ENCODE results near the gene ST8SIA1. TPM values are rescaled to one million over a fixed set of nuclear protein-coding genes. Genes with fewer than 3 reads are reported as not detected.

ST8SIA1 gene
- polyA plus RNA-seq, 4 donors = 5.6 to 6.6 (median 5.9) TPM

DNA sequence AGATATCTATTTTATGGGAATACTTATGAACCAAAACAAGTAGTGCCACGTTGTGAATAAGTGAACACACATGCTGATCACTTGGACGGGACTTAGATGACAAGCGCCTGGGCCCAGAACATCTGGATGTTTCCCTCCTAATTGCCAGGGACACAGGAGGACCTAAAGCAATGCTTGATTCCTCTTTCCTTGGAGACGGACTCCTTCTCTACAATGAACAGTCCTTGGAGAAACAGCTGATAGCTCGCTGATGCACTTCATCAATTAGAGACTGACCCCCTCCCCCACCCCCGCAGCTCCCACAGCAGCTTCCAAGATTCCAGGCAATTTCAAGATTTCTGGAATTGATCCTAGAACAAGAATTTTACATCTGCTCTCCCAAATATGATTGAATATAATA, 86.4 kb downstream of the ST8SIA1 start:
- no peak for DNase-seq (ENCODE audit: low read depth in 4 of 4, low spot score in 2 of 4)

DNA sequence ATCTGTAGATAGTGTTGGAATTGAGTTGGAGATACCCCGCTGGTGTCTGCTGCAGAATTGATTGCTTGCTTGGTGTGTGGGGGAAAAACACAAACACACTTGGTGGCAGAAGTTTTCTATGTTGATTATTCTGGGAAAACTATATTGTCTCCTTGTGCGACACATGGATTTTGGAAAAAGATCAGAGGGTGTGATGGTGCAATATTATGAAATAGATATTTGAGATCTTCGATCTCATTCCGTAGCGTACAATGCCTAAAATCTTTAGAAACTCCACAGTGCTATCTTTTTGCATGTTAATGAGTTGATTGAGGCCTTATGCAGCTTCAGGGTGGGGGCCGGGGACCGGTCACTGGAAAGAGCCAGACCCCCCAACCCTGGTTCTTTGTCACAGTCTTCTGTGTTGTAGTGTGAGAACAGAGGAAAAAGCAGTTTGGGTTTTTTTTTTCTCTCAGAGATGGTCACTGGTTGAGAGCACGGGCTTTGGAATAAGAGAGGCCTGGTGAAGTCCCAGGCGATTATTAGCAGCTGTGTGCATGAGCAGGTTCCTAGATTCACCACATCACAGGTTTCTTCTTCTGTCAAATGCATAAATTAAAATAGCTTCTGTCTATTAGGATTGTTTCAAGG, 88.2 kb downstream of the ST8SIA1 start:
- DNase-seq (ENCODE audit: low read depth in 4 of 4, low spot score in 2 of 4) = no peak

DNA sequence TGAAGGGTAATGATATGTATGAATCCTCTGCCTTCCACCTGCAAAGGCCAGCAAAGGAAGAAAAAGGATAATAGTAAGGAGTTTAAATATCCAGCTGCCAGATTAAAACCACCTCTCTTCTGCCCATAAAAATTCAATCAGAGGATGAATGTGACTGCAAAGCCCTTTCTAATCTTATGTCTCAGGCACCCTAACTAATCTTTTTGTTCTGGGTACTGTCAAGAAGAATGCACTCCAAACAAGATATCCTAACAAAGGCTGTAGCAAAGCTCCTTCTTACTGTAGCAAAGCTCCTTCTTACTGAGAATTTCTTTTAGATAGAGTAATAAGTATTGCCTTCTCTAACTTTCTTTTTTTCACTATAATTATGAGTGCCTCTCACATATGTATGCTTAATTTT, 91.8 kb downstream of the ST8SIA1 start:
- DNase-seq (ENCODE audit: low read depth in 4 of 4, low spot score in 2 of 4) = no peak

DNA sequence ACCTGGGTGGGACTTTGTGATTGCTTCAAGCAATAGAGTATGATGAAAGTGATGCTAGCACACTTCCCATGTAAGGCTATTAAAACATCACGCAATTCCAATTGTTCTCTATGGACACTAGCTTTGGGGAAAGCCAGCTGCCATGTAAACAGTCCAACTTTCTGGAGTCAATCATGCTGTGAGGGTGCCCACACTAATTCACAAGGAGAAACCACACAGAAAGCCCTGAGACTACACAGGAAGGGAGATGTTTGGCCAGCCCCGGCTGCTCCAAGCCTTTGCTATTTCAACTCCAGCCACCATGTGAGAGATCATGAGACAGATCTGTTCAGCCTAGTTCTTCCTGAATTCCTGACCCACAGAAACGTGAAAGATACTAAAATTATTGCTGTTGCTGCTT, 96.3 kb downstream of the ST8SIA1 start:
- no peak for DNase-seq (ENCODE audit: low read depth in 4 of 4, low spot score in 2 of 4)

DNA sequence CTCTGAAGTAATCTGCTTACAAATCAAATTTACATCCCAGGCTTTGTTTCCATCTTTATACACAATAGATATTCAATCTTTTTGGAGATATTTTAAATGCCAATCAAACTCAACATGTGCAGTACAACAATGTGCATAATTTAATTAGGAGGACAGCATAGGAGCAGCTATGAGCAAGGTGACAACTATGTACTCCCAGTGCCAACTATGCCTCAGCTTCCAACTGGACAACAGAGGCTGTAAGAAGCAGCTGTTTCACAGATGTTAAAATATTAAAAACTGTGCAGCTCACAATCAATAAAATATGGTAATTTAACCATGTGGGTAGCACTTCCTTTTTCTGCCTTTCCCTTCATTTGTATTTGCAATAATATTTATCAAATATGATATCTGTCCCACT, 99.9 kb downstream of the ST8SIA1 start:
- DNase-seq (ENCODE audit: low read depth in 4 of 4, low spot score in 2 of 4) = no peak

DNA sequence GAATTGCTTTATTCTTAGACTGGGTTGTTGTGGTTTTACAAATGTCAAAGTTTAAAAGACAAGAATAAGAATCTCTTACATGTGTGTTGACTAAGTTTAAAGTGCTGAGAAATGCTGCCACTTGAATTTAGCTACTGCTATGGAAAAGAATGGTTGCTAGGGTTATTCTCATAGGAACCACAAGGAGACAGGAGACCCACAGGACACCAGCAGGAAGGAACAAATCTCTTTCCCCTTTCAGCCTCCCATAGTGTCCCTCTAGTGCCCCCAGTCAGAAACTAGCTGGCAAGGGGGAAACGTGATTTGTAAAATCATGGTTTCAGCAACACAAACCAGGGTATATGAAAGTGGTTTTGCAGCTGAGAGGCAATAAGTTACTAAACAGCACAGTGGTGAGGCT, 102.7 kb downstream of the ST8SIA1 start:
- DNase-seq (ENCODE audit: low read depth in 4 of 4, low spot score in 2 of 4) = no peak

DNA sequence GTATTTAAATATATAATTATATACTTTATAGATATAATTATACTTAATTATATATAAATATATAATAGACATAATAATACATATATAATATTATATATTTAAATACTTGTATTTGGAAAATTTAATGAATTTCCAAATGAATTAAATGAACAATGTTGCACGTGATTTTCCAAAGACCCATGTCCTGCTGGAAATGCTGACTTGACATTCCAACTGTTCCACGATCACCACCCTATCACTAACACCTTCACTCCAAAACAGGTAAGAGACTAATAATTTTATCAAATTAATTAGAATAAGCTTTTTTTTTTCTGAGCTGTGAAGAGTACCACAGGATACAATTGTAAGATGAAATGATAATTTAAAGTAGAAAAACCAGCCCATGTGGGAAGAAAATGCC, 103.4 kb downstream of the ST8SIA1 start:
- no peak for DNase-seq (ENCODE audit: low read depth in 4 of 4, low spot score in 2 of 4)

DNA sequence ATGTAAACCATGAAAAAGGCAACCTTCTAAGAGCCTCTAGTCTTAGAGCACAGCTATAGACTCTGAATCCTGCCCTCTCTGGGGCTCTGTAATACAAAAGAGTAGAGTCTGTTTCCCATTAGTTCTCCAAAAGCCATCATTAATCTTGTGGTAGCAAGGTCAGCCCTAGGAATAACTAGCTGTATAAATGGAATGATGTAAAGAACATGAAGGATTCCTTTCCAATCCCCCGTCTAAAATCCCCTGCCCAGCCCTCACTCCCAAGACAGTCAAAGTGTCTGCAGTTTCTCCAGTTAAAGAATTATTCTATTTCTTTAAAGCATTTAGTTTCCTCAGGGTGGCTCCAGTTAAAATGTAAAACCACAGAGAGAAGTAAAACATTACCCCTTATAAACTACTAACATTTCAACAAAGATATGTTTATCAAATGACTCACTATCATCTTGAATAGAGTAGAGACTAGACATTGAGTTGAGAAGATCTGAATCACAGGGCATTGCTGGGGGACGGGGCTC, 104.2 kb downstream of the ST8SIA1 start:
- no peak for DNase-seq (ENCODE audit: low read depth in 4 of 4, low spot score in 2 of 4)

DNA sequence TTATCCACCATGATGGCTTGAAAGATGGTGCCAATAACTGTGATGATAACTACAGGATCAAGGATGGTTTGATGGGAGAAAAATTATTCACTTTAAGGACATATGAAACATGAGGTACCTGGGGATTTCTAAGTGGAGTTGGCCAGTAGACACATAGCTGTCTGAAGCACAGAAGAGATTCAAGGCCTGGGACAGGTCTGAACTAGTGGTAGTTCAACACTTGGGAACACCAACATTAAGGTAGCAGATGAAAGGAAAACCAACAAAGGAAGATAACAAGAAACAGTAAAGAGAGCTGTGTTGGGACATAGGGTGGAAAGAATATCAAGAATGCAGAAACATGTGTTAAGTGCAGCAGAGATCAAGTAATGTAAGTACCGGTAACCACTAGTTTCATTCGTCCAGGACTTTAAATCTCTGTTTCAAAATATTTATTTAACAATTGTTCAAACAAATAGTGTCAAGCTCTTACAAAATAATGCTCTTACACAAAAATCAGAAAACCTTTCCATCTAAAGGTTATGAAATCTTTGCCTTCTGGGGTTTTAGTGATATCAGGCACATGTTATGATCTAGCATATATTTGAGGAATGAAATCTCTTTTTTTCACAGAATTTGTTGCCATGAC, 104.7 kb downstream of the ST8SIA1 start:
- DNase-seq (ENCODE audit: low read depth in 4 of 4, low spot score in 2 of 4) = no peak

DNA sequence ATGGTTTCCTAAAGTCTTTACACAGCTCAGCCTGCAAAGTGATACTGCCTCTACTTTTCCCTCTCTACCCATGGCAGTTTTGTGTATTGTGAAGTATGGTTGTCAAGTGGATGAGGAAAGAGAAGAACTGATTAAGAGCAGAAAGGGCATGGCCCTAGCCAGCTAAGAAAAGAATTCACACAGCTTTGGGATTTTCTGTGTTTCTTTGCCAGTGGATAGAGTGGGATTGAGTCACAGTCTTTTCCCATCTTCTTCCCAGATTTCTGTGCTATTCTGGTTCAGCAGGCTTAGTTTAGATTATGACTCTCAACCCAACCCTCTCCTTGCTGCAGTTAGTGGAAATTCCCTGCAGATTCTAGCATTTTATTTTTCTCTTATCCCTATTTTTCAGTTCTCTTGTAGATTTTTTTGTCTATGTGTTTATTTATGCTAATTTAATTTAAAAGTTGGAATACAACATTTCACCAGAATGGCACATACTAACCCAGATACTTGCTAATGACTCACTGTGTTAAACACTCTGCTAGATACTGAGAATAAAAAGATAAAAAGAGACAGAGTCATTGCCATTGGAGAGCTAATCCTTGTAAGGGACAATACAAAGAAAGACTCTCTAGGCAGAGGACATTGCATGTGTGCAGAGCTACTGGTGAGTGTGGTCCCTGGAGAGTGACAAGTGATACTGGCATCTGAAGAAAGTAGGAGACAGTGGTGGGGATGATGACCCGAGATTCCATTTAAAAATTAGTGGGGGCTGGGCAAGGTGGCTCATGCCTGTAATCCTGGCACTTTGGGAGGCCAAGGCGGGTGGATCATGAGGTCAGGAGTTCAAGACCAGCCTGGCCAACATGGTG, 106.3 kb downstream of the ST8SIA1 start:
- DNase-seq (ENCODE audit: low read depth in 4 of 4, low spot score in 2 of 4) = no peak

DNA sequence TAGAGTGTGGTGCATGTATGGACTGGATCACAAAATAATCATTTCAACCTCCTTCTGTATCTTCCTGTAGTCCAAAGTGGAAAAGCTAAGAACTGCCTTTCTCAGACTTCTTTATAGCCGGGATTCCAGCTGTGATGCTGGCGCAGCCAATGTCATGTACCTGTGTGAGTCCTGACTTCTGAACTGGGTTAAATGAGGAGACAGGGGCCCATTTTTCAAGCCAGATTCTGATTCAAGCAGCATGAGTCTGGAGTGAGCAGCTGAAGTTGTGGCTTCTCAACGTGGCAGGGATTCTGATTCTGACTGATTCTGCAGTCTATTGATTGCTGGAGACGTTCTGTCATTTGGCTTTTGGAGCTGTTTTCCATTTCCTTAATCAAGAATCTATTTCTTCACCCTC, 111.2 kb downstream of the ST8SIA1 start:
- DNase-seq (ENCODE audit: low read depth in 4 of 4, low spot score in 2 of 4) = no peak

DNA sequence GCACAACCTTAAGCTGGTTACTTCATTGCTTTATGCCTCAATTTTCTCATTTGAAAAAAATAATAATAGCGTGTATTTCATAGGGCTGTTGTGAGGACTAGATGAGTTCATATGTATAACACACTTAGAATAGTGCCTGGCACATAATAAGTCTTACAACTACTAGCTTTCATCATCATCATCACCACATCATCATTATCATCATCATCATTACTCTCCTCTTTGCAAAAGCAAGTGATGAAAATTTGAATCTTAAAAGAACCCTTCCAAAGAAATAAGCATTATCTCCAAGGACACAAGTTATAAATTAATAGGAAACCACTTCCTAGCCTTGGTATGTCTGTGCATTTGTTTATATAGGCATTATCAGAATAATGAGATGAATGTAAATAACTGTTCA, 117.0 kb downstream of the ST8SIA1 start:
- DNase-seq (ENCODE audit: low read depth in 4 of 4, low spot score in 2 of 4) = no peak

DNA sequence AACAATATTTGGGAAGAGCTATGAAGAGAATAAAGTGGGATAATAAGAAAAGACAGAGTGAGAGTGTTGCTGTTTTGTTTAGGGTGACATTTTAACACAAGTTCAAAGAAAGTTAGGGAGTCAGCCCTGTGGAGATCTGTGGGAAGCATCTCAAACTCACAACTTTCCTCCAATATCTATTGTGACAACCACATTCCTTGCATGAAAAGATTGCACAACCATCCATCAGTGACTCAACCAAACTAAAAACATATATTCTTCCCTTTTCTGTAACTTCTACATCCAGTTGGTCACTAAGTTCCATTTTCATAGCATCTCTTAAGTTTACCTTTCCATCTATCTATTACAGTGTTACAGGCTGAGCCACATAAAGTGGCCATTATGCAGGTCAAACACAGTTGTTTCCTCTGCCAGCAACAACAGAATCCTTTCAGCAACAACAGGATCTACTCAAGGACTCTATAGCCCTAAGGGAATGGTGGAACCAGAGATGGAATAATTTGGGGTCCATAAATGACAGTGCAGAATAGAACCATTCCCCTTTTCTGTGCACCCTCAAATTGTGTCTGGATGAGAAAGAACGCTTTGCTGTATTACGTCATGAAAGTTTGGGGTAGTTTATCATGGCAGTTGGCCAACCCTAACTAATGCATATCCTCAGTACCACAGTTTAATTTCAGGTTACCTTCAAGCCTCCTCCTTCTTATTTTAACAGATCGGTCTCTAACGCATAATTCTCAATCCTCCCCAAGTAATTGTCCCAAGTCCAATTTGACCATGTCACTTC, 118.8 kb downstream of the ST8SIA1 start:
- no peak for DNase-seq (ENCODE audit: low read depth in 4 of 4, low spot score in 2 of 4)

DNA sequence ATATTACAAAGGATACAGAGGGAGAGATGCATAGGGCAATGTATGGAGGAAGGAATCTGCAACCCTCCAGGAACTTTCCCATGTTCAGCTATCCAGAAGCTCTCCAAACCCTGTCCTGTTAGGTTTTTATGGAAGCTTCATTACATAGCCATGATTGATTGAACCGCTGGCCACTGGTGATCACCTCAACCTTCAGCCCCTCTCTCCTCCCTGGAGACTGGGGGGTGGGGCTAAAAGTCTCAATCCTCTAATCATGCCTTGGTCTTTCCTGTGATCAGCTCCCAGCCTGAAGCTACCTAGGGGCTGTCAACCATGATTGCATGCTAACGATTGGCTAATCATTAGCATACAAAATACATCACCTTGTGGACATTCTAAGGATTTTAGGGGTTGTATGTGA, 123.4 kb downstream of the ST8SIA1 start:
- no peak for DNase-seq (ENCODE audit: low read depth in 4 of 4, low spot score in 2 of 4)

DNA sequence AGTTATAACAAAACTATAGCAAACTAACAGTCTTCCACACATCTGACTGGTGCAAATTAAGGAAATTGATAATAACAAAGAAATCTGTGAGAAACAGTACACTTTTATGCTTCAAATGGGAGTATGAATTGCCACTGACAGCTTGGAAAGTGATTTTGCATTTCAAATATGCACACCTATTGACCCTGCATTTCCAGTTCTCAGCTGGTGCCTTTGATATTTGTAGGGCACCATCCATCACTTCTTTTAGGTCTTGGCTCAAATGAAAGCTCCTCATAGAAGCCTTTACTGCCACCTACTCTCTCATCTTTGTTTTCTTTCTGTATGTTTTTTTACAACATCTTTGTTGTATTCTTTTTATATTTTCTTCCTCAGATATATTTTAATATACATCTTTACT, 125.1 kb downstream of the ST8SIA1 start:
- no peak for DNase-seq (ENCODE audit: low read depth in 4 of 4, low spot score in 2 of 4)

DNA sequence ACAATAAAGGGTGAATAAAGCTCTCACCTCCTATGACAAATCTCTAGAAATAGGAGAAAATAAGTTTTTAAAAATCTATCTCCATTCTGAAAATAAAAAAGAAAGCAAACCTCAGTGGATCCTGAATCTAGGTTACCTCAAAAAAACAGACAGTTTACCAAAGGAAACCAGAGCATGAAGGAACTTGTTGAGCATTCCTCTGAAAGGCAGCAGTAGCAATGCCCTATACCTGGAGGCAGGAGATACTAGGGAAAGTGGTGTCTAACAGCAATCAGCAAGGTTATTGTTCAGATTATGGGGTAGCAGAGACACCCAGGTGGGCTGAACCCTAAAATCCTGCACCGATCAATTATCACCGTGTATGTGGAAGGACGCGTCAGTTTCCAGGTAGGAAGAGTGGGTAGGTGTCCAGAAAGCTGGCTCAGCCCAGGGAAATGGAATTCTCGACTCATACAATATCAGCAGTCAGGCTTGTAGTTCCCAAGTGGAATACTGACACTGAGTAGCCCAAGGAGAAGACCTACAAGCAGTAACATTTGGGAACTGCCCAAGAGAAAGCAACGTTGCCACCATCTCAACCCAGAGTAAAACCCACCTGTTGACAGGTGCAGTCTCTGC, 128.3 kb downstream of the ST8SIA1 start:
- no peak for DNase-seq (ENCODE audit: low read depth in 4 of 4, low spot score in 2 of 4)

DNA sequence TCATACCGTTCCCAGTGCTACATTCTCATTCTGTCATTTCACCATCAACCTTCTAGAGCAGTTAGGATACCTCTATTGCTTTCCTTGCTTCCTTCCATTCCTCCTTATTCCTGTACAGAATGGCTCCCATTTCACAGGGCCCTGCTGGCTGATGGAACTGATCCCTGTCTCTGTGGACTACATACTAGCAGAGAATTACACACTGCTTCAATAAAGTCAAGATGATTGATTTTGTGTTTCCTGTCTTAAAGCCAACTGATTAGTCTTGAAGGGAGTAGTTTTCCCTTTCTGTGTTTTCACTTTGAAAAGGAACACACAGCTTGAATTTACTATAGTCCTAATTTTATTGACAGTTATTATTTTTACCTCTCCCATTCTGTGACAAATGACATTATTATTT, 130.1 kb downstream of the ST8SIA1 start:
- peak in 2 of 4 donors; percentile 10 to 14 for DNase-seq (ENCODE audit: low read depth in 4 of 4, low spot score in 2 of 4)

DNA sequence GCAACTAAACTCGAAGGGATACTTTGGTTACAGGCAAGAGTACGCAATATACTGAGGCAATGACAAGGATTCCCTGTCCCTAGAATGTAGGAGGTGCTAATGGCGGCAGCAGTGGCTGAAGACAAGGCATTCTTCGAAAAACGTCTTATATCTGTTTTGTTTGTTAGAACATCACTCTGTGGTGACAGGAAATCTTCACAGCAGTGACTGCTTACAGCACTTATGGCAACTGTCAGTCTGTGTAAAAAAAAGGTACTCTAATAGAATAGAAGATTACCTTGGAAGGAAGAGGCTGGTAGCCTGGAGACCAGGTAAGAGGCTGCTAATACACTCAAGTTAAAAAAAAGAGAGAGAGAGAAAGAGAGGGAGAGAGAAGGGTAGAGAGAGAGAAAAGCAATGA, 131.7 kb downstream of the ST8SIA1 start:
- no peak for DNase-seq (ENCODE audit: low read depth in 4 of 4, low spot score in 2 of 4)

DNA sequence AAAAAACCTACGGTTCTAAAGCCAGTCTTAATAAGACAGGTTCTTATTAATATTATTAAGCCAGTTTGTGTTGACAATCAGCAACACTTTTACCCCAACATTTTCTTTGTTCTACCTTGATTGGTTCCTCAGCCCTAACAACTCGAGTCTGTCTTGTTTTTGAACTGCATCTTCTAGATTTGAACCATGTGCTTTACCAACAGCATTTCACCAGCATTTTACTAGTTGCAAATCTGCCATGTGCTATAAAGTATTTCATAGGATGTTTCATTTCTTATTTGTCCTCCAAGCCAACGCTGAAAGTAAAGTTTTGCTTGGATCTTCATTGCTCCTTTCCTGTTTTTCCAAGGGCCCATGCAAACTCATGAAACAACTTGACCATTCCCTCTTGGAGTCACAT, 133.4 kb downstream of the ST8SIA1 start:
- DNase-seq (ENCODE audit: low read depth in 4 of 4, low spot score in 2 of 4) = no peak

DNA sequence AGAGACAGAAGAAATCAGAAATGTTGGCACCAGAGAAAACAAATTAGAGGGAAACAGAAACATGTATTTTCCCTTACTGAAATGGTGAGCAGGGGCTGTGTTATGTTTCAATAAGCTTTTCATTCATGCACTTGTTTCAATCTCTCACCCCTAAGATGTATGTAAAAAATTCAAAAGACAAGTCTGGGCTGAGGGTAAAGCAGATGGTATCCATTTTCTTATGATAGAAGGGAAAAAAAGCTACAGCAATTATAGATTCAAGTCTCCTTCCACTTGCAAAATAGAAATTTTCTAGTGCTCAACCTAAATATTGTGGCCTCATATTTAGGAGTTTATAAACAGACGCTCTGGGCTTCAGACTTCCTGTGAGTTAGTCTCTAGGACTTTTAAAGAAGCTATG, 138.3 kb downstream of the ST8SIA1 start:
- no peak for DNase-seq (ENCODE audit: low read depth in 4 of 4, low spot score in 2 of 4)

Measured in left renal cortex interstitium (tissue), 4 donors.